Left colon (tissue), 2 donors: ENCODE results near the gene SPHKAP. TPM values are rescaled to one million over a fixed set of nuclear protein-coding genes. Genes with fewer than 3 reads are reported as not detected.

Source experiments
- ATAC-seq: fragments of 200-7000 bp; cut with Tn5 transposase; one replicate; pipeline ENCODE4 v1.9.1; 2020; ENCODE audit warnings: mild to moderate bottlenecking, moderate library complexity
- DNase-seq, 2 donors: peaks; one replicate each; pipeline ENCODE4 v3.0.0-alpha.2; 2020
- intact Hi-C, 2 donors: fragments of 100-400 bp; cut with DNase I in 1 of 2; cut with micrococcal nuclease in 1 of 2; formaldehyde crosslinking; loops; one replicate each; pipeline versions ENCODE4 v1.11.2 to v1.14.0; 2022; cut with DNase I, micrococcal nuclease
- total RNA-seq, 2 donors: library from RNA; stranded (reverse); fragmentation: NEBNext Ultra II Directional; extraction: Animal tissue kit (Norgen Biotek cat#: 25700); gene quantifications; one replicate each; pipeline ENCODE4 v1.2.1, GENCODE V29; 2021
- donor health status: DM: no; HTN: no; CAD: no.
- donor health status: DM: yes; HTN: yes; CAD: no.

SPHKAP gene
- total RNA-seq, 2 donors from 2014 or later = 0.14 TPM; not detected in 1

GRCh38 chr2:227932001-227932400 lies 249.5 kb downstream of the SPHKAP start:
- DNase-seq (no peak), ATAC-seq (no peak)
- intact Hi-C loops = no loop called here
